HG03575 (cell line): Measurements from ENCODE around the gene CARMIL1.

Source experiments
- ATAC-seq: cut with Tn5 transposase; IDR thresholded peaks from one replicate; pipeline ENCODE4 v1.9.1; 2021; ENCODE audit not compliant: unreplicated experiment, insufficient number of reproducible peaks, low FRiP score; ENCODE audit errors: extremely low read depth

The CARMIL1 gene

GRCh38 chr6:25387911-25388310 is 108.7 kb downstream of the CARMIL1 start:
- ATAC-seq, result no peak

- ATAC-seq, result no peak
Measured at GRCh38 chr6:25388776-25389175, 109.6 kb downstream of the CARMIL1 start.

GRCh38 chr6:25389471-25389870 is 110.3 kb downstream of the CARMIL1 start:
- ATAC-seq, result no peak

GRCh38 chr6:25392372-25392771 is 113.2 kb downstream of the CARMIL1 start:
- ATAC-seq, result no peak

GRCh38 chr6:25395731-25396130 is 116.6 kb downstream of the CARMIL1 start:
- no peak for ATAC-seq

GRCh38 chr6:25397406-25397805 is 118.2 kb downstream of the CARMIL1 start:
- ATAC-seq, result no peak

GRCh38 chr6:25399885-25400284 is 120.7 kb downstream of the CARMIL1 start:
- no peak for ATAC-seq

- no peak for ATAC-seq
Measured at GRCh38 chr6:25401711-25402110, 122.5 kb downstream of the CARMIL1 start.

GRCh38 chr6:25402125-25402524 is 123.0 kb downstream of the CARMIL1 start:
- ATAC-seq, result no peak

- no peak for ATAC-seq
Measured at GRCh38 chr6:25403150-25403549, 124.0 kb downstream of the CARMIL1 start.

- no peak for ATAC-seq
Measured at GRCh38 chr6:25404091-25404490, 124.9 kb downstream of the CARMIL1 start.

- no peak for ATAC-seq
Measured at GRCh38 chr6:25404693-25405169, 125.6 kb downstream of the CARMIL1 start.

GRCh38 chr6:25405442-25405841 is 126.3 kb downstream of the CARMIL1 start:
- no peak for ATAC-seq

- ATAC-seq, result no peak
Measured at GRCh38 chr6:25407431-25407830, 128.3 kb downstream of the CARMIL1 start.

GRCh38 chr6:25410102-25410501 is 130.9 kb downstream of the CARMIL1 start:
- ATAC-seq, result no peak

GRCh38 chr6:25411316-25411950 is 132.3 kb downstream of the CARMIL1 start:
- no peak for ATAC-seq

- ATAC-seq, result no peak
Measured at GRCh38 chr6:25413207-25413905, 134.2 kb downstream of the CARMIL1 start.

GRCh38 chr6:25414168-25414567 is 135.0 kb downstream of the CARMIL1 start:
- no peak for ATAC-seq

- no peak for ATAC-seq
Measured at GRCh38 chr6:25414755-25415154, 135.6 kb downstream of the CARMIL1 start.

- no peak for ATAC-seq
Measured at GRCh38 chr6:25415274-25415673, 136.1 kb downstream of the CARMIL1 start.

- ATAC-seq, result no peak
Measured at GRCh38 chr6:25415701-25416100, 136.5 kb downstream of the CARMIL1 start.
